ENCODE data around the gene NPTXR. TPM values are rescaled to one million over a fixed set of nuclear protein-coding genes. Genes with fewer than 3 reads are reported as not detected.
A peak's percentile ranks its signal among the peaks of the same experiment; 100 is the strongest.

Gene NPTXR
- total and polyA plus RNA-seq, 5 donors = 23.8 to 51.1 (median 32.3) TPM

- no peaks in the 10 kb centered on the region for H3K27me3 ChIP-seq (ENCODE audit: control insufficient read depth, insufficient read depth)
- DNase-seq (no peak), ATAC-seq (no peak)
- H3K4me3 ChIP-seq (ENCODE audit: low read length) = no peak overlapping the region
- H3K27ac ChIP-seq (ENCODE audit: low read length) = no peak overlapping the region
- 82% methylated on average over 5 of the region's 5 CpGs for WGBS
- intact Hi-C loops (cut with DNase I) = loop anchor here in 3 of 4 donors (5.0 to 10.0 kb wide), 3 partner anchors 67 to 74 kb away; no protein-coding TSS in a partner anchor
- no peaks in the 10 kb centered on the region for H3K9me3 ChIP-seq (ENCODE audit: control insufficient read depth, low read length)
- no peaks in the 10 kb centered on the region for H3K4me1 ChIP-seq (ENCODE audit: control insufficient read depth, insufficient read depth, low read length)
These were observed 2.2 kb downstream of the NPTXR start for GRCh38 chr22:38841635-38842034.

GRCh38 chr22:38841211-38841610, 2.6 kb downstream of the NPTXR start:
- ATAC-seq = no peak
- no peak overlapping the region for H3K4me3 ChIP-seq (ENCODE audit: low read length)
- H3K4me1 ChIP-seq (ENCODE audit: control insufficient read depth, insufficient read depth, low read length) = no peaks in the 10 kb centered on the region
- no peaks in the 10 kb centered on the region for H3K27me3 ChIP-seq (ENCODE audit: control insufficient read depth, insufficient read depth)
- no peaks in the 10 kb centered on the region for H3K9me3 ChIP-seq (ENCODE audit: control insufficient read depth, low read length)
- intact Hi-C loops (cut with DNase I) = loop anchor here in 3 of 4 donors (5.0 to 10.0 kb wide), 3 partner anchors 66 to 74 kb away; no protein-coding TSS in a partner anchor
- no peak overlapping the region for H3K27ac ChIP-seq (ENCODE audit: low read length)
- DNase-seq = peak in 1 of 3 donors; percentile 43
- 60% methylated on average over 7 of the region's 7 CpGs for WGBS

GRCh38 chr22:38840129-38840528, 3.7 kb downstream of the NPTXR start:
- Histone ChIP-seq H3K27ac (ENCODE audit: low read length) (no peak overlapping the region), H3K27me3 (ENCODE audit: control insufficient read depth, insufficient read depth) (no peaks in the 10 kb centered on the region), H3K9me3 (ENCODE audit: control insufficient read depth, low read length) (no peaks in the 10 kb centered on the region), H3K4me1 (ENCODE audit: control insufficient read depth, insufficient read depth, low read length) (no peaks in the 10 kb centered on the region), H3K4me3 (ENCODE audit: low read length) (no peak overlapping the region)
- DNase-seq (peak in 1 of 3 donors; percentile 3), ATAC-seq (no peak)
- 89% methylated on average over 3 of the region's 3 CpGs for WGBS
- intact Hi-C loops (cut with DNase I) = loop anchor here in 3 of 4 donors (5.0 to 10.0 kb wide), 3 partner anchors 65 to 73 kb away; no protein-coding TSS in a partner anchor

- Histone ChIP-seq H3K4me1 (ENCODE audit: control insufficient read depth, insufficient read depth, low read length) (no peaks in the 10 kb centered on the region), H3K9me3 (ENCODE audit: control insufficient read depth, low read length) (no peaks in the 10 kb centered on the region), H3K27me3 (ENCODE audit: control insufficient read depth, insufficient read depth) (no peaks in the 10 kb centered on the region), H3K27ac (ENCODE audit: low read length) (no peak overlapping the region), H3K4me3 (ENCODE audit: low read length) (no peak overlapping the region)
- ATAC-seq (no peak), DNase-seq (no peak)
- WGBS = 91% methylated on average over 1 of the region's 1 CpG
- intact Hi-C loops (cut with DNase I) = loop anchor here in 3 of 4 donors (5.0 to 10.0 kb wide), 3 partner anchors 65 to 72 kb away; no protein-coding TSS in a partner anchor
These were observed 4.1 kb downstream of the NPTXR start for GRCh38 chr22:38839686-38840085.

GRCh38 chr22:38837414-38837928, 6.4 kb downstream of the NPTXR start:
- Histone ChIP-seq H3K27ac (ENCODE audit: low read length) (no peak overlapping the region), H3K9me3 (ENCODE audit: control insufficient read depth, low read length) (no peaks in the 10 kb centered on the region), H3K4me1 (ENCODE audit: control insufficient read depth, insufficient read depth, low read length) (no peaks in the 10 kb centered on the region), H3K27me3 (ENCODE audit: control insufficient read depth, insufficient read depth) (no peaks in the 10 kb centered on the region), H3K4me3 (ENCODE audit: low read length) (no peak overlapping the region)
- no peak for DNase-seq
- ATAC-seq = no peak
- WGBS = 86% methylated on average over 6 of the region's 6 CpGs
- intact Hi-C loops (cut with DNase I) = no loop called here

- no peak overlapping the region for H3K4me3 ChIP-seq (ENCODE audit: low read length)
These were observed 7.9 kb downstream of the NPTXR start for GRCh38 chr22:38835888-38836301.

GRCh38 chr22:38834991-38835390, 8.8 kb downstream of the NPTXR start:
- H3K4me3 ChIP-seq (ENCODE audit: low read length) = no peak overlapping the region
- intact Hi-C loops (cut with DNase I) = no loop called here
- ATAC-seq (no peak), DNase-seq (no peak)
- 96% methylated on average over 5 of the region's 5 CpGs for WGBS
- H3K27ac ChIP-seq (ENCODE audit: low read length) = no peak overlapping the region
- no peaks in the 10 kb centered on the region for H3K27me3 ChIP-seq (ENCODE audit: control insufficient read depth, insufficient read depth)
- no peaks in the 10 kb centered on the region for H3K9me3 ChIP-seq (ENCODE audit: control insufficient read depth, low read length)
- no peaks in the 10 kb centered on the region for H3K4me1 ChIP-seq (ENCODE audit: control insufficient read depth, insufficient read depth, low read length)

More at GRCh38 chr22:38835888-38836301, 7.9 kb downstream of the NPTXR start:
- DNase-seq = no peak
- H3K4me1 ChIP-seq (ENCODE audit: control insufficient read depth, insufficient read depth, low read length) = no peaks in the 10 kb centered on the region
- 69% methylated on average over 19 of the region's 19 CpGs for WGBS
- ATAC-seq = no peak
- no peak overlapping the region for H3K27ac ChIP-seq (ENCODE audit: low read length)
- no peaks in the 10 kb centered on the region for H3K9me3 ChIP-seq (ENCODE audit: control insufficient read depth, low read length)
- intact Hi-C loops (cut with DNase I) = no loop called here
- no peaks in the 10 kb centered on the region for H3K27me3 ChIP-seq (ENCODE audit: control insufficient read depth, insufficient read depth)

GRCh38 chr22:38834215-38834953, 9.4 kb downstream of the NPTXR start:
- ATAC-seq (no peak), DNase-seq (no peak)
- H3K9me3 ChIP-seq (ENCODE audit: control insufficient read depth, low read length) = no peaks in the 10 kb centered on the region
- 81% methylated on average over 13 of the region's 13 CpGs for WGBS
- no peaks in the 10 kb centered on the region for H3K27me3 ChIP-seq (ENCODE audit: control insufficient read depth, insufficient read depth)
- H3K4me1 ChIP-seq (ENCODE audit: control insufficient read depth, insufficient read depth, low read length) = no peaks in the 10 kb centered on the region
- H3K4me3 ChIP-seq (ENCODE audit: low read length) = no peak overlapping the region
- no peak overlapping the region for H3K27ac ChIP-seq (ENCODE audit: low read length)
- intact Hi-C loops (cut with DNase I) = no loop called here

GRCh38 chr22:38833061-38833460, 10.8 kb downstream of the NPTXR start:
- H3K4me3 ChIP-seq (ENCODE audit: low read length) = no peak overlapping the region
- H3K27me3 ChIP-seq (ENCODE audit: control insufficient read depth, insufficient read depth) = no peaks in the 10 kb centered on the region
- H3K4me1 ChIP-seq (ENCODE audit: control insufficient read depth, insufficient read depth, low read length) = no peaks in the 10 kb centered on the region
- no peaks in the 10 kb centered on the region for H3K9me3 ChIP-seq (ENCODE audit: control insufficient read depth, low read length)
- DNase-seq (no peak), ATAC-seq (no peak)
- H3K27ac ChIP-seq (ENCODE audit: low read length) = no peak overlapping the region
- 79% methylated on average over 3 of the region's 3 CpGs for WGBS
- intact Hi-C loops (cut with DNase I) = no loop called here

- WGBS = 80% methylated on average over 30 of the region's 30 CpGs
- no peak overlapping the region for H3K4me3 ChIP-seq (ENCODE audit: low read length)
- DNase-seq = no peak
These were observed 11.5 kb downstream of the NPTXR start for GRCh38 chr22:38832005-38832978.

More at GRCh38 chr22:38832005-38832978, 11.5 kb downstream of the NPTXR start:
- ATAC-seq = no peak
- intact Hi-C loops (cut with DNase I) = no loop called here
- Histone ChIP-seq H3K9me3 (ENCODE audit: control insufficient read depth, low read length) (no peaks in the 10 kb centered on the region), H3K27me3 (ENCODE audit: control insufficient read depth, insufficient read depth) (no peaks in the 10 kb centered on the region), H3K27ac (ENCODE audit: low read length) (no peak overlapping the region), H3K4me1 (ENCODE audit: control insufficient read depth, insufficient read depth, low read length) (no peaks in the 10 kb centered on the region)

Data from right cardiac atrium (tissue), 5 donors.